G401.6 (cell line): ENCODE measurements around the gene SV2B.
A peak's percentile ranks its signal among the peaks of the same experiment; 100 is the strongest.

ENCODE experiments used
- FAIRE-seq: peaks from 2 replicates; lab custom pipeline; 2012; peaks lifted over from hg19 to GRCh38; lab: Jason Lieb, UNC

Gene SV2B

DNA sequence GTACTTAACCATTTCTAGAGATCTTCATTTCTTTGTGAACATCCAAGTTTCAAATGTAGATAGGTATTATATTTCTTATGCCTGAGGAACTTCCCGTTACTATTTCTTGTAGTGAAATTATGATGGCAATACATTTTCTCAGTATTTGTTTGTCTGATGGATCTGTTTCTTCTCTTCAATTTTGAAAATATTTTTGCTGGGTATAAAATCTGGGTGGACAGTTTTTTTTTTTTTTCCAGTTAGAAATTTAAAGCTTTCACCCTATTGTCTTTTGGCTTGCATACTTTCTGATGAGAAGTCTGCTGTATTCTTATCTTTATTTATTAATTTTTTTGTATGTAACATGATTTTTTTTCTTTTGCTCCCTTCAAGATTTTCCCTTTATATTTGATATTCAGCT, 175.8 kb downstream of the SV2B start:
- no peak for FAIRE-seq

DNA sequence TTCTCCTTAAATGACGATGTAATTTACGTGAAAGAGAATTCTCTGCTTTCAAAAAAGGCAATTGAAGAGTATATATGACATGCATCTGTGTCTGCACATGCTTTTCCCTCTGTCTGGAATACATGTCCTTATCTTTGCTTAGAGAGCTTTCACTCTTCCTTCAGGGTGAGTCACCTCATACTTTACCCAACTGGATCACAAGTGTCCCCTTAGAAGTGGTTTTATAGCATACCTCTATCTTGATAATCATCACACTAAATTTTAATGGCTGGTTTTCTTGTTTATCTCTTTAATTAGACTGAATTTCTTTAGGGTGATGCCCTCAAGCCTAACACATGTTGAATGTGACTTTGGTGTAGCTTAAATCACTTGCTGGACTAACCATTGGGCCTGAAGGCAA, 178.9 kb downstream of the SV2B start:
- no peak for FAIRE-seq

DNA sequence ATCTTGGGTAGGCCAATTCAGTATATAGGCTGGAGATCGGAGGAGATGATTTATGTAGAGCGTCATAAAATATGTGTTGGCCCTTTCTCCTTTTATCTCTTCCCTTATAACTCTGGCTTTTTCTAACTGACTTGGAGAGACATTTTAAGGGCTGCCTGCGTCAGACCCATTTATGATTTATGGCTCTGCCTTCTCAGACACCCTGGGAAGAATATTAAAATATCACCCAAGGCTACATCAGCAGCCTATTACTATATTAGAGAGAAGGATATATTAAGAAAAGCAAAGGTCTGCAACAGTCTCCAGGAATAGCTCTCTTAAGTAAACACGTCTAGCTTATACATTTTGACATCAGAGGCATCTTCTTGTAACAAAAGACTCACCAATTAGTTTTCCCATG, 179.4 kb downstream of the SV2B start:
- no peak for FAIRE-seq

DNA sequence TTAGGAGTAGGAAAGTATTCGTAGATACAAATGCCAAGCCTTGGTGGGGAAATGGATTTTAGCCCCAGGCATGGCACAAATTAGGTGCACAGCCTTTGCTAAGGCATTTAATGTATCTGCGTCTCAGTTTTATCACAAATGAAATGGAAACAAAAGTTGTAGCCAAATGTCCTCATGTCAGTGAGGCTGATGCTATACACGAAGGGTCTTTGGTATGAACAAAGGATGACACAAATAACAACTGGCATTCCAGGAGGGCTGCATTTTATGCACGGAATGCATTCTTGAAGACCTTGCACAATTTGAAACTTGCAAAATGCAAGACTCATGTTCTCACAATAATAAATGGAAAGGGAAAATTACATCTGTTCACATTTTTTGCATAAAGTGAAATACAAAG, 181.9 kb downstream of the SV2B start:
- no peak for FAIRE-seq

DNA sequence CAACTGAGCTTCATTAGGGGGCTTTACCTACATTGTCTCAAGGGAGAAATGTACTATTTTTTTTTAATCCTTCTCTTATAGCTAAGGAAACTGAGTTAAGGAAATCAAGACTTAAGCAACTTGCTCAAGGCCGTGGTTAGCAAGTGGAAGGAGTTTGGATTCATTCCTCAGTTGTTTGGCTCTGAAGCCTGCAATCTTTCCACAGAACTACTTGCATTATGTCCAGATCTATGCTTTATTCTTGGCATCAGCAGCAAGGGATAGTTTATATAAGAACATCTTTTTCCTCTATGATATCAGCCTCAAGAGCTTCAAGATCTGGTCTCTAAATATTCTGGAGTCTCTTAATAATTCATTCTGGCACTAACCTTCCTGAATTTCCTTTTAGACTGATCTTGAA, 182.4 kb downstream of the SV2B start:
- no peak for FAIRE-seq

DNA sequence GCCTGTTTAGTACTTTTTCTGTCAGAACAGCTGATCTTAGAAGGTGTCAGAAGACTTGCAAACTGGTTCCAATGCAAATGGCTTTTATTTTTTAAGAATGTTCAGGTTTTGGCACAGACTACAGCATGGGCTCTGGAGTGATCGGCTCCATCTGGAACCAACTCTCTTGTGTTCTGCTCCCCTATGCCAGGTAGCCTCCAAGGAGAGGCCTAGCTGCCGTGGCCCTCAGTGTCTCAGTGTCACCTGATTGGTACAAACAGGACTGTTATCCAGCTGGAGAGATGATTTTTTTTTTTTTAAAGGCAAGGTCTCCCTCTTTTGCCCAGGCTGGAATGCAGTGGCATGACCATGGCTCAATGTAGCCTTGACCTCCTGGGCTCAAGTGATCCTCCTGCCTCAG, 183.1 kb downstream of the SV2B start:
- FAIRE-seq: no peak

DNA sequence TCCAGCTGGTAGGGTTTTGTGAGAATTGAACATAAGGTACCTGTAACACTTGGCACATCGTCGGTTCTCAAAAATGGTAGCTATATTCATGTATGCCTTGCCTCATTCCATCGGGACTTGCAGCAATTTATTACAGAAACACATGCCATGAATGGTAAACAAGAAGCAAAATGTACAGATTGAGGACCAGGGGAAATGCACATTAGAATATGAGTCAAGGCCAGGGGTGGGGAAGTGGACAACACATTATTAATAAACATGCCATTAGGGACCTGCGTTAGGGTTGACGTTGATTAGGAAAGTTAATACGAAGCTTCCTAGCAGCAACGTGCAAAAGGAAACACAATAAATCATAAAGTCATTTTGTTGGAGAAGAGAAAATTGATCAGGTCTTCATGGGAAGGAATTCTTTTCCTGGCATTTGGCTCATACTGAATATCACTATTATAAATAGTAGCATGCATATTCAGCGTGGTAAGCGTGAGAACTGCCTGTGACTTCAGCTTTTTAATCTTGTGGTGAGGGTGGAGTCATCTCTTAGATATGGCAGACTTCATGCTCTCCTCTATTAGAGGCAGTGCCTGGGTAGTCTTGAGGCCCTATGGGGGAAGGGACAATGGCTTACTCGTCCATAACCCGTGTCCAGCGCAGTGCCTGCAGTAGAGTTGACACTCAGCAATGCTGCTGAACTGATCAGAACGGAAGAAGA, 184.9 kb downstream of the SV2B start:
- no peak for FAIRE-seq

DNA sequence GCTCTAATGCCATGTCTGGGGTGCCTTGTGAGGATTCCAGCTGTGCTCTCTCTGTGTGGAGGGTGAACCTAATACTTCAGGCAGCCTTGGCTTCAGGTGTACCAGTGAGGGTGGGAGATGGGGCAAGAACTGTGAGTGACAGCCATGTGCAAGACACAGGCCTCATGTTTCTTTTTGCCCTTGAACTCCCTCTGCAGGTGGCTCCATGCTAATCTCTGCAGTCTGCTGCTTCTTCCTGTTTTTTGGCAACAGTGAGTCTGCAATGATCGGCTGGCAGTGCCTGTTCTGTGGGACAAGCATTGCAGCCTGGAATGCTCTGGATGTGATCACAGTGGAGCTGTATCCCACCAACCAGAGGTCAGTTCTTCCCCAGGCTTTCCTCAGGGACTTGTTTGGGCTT, 189.3 kb downstream of the SV2B start:
- FAIRE-seq: no peak

DNA sequence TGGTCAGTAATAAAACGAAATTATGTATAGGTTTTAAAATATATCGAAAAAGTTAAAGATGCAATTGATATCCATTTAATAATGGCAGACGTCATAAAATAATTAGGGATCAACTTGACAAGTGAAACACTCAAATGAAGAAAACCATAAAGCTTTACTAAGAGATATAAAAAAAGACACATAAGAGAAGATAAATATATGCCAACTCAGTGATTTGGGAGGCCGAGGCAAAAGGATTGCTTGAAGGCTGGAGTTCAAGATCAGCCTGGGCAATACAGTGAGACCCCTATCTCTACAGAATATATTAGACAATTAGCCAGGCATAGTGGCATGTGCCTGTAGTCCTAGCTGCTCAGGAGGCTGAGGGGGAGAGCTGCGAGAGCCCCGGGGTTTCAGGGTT, 190.5 kb downstream of the SV2B start:
- no peak for FAIRE-seq

DNA sequence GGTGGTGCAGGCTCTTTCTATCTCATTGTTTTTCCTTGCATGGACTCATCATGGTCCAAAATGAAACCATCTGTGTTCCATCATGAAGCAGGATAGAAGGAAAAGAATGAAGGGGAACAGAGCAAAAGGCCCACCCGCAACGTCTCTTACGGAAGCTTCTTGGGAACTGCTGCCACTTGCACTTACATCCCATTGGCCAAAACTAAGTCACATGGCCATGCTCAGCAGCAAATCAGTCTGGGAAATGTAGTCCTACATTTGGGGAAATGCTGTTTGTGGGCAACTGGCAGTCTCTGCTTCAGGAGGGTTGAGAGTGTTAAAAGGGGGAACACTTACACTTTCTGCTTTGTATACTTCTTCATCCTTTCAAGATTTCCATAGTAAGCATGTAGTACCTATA, 191.6 kb downstream of the SV2B start:
- no peak for FAIRE-seq

DNA sequence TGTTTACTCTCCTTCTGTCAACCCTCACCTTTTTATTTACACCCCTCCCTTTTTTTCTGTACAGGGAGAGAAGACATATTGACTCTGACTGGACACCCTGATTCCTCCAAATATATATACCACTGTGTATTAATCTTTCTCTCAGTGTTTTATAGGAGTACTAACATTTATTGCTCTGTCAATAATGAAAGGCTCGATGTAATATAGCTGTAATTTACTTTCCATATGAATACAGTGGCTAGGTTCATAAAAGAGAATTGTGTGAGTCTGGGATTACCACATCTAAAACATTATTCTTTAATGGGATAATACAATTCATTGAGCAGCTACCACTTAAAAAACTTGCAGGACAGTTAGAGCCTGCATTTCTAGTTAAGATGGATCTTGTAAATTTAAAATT, 194.3 kb downstream of the SV2B start:
- FAIRE-seq: no peak

DNA sequence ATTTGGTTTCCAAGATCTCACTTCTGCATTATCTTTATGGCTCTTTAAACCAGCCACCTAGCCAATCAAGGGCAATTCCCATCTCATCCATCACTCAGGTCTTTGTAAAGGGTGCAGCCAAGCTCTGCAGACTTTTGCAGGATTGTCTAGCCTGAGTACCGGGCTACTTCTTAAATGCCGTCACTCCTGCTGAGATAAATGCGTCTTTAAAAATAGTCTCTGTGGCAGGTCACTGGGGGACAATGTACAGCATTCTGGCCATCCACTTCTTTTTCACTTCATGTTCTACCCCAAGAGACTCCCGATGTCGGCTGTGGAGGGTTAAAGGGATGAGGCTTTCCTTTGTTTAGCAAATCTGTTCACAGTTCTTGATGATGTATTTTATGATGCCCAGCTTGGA, 194.7 kb downstream of the SV2B start:
- no peak for FAIRE-seq

DNA sequence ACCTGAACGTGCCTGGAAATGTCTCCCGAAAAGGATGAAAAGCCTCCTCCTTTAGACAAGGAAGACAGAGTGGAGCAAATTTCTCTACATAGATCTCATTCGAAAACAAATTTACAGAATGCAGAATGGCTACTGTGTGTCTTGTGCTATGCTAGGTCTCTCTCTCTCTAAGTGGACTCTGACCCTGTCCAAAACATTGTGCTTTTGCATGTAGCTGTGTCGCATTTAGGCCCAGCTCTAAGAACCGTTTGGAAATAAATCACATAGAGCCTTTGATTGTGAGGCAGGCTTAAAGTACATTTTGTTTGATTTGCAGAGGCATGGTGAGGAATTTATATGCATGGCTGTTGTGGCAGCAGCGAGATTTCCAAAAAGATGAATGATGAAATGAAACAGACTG, 198.0 kb downstream of the SV2B start:
- no peak for FAIRE-seq

DNA sequence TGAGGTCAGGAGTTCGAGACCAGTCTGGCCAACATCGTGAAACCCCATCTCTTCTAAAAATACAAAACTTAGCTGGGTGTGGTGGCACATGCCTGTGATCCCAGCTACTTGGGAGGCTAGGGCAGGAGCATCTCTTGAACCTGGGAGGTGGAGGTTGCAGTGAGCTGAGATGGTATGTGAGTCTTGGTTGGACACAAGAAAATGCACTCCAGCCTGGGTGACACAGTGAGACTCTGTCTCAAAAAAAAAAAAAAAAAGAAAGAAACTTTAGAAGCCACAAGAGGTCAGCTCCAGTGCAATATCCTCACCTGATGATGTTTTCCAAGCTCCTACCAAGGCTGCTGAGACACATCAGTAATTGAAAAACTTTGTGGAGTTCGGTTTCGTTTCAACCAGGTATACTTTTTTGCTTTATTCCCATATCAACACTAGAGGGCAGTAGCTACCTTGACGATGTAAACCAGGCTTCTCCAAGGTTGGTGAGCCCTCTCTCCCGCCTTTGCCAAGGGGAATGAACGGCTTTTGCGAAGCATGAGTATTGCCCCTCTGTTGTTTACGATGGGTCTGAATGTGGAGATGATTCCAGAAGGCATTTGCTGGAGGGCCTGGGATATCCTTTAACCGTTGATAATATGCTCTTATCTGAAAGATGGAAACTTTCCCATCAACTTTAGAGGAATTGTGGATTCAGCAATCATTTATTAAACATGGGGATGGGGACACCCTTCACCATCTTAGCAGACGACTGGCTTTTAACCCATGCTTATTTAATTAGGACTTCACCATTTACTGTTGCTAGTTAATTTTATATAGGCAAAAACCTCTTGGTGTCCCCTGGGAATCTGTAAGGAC, 202.8 kb downstream of the SV2B start:
- FAIRE-seq: peak; percentile 69

DNA sequence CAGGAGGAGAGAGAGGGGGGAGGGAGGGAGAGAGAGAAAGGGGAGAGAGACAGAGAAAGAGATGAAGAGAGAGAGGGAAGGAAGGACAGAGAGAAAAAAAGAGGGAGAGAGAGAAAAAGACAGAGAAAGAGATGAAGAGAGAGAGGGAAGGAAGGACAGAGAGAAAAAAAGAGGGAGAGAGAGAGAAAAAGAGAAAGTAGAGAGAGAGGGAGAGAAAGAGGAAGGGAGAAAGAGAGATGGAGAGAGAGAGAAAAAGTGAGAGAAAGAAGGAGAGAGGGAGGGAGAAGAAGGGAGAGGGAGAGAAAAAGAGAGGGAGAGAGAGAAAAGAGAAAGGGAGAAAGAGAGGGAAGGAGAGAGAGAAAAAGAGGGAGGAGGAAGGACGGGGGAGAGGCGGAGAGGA, 204.2 kb downstream of the SV2B start:
- no peak for FAIRE-seq

DNA sequence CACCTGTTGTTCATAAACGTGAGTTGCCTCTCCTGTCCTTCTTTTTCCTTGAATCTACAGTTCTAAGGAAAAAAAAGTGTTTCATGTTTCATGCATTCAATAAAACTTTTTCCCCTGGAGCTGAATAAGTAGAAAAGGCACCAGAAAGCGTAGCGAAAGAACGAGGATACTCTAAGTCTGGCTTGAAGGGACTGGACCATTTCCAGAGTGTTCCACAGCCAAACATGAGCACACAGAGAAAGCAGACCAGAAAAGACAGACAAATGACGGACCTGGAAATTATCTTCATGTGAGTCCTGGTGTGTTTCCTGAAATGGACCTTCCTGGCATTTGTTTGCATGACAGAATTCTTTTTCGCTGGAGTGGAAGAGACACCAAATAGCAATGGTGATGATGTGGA, 204.7 kb downstream of the SV2B start:
- FAIRE-seq: no peak

DNA sequence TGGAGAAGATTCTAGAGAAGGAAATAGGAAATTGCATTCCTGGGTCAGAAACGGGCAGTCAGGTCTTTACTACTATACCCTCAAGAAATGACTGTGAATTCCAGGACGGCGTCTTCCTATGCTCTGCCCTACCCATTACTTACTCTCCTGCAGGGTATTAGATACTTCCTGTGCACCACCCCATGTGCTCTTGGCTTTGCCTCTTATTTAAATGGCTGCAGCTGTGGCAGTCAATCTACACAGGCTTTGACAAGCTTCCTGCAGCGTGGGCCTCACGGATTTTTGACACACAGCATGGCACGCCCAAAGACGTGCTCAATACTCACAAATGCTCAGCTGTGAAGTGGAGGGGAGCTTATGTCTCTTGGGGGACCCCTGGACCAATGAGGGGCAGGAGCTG, 206.1 kb downstream of the SV2B start:
- FAIRE-seq: no peak

DNA sequence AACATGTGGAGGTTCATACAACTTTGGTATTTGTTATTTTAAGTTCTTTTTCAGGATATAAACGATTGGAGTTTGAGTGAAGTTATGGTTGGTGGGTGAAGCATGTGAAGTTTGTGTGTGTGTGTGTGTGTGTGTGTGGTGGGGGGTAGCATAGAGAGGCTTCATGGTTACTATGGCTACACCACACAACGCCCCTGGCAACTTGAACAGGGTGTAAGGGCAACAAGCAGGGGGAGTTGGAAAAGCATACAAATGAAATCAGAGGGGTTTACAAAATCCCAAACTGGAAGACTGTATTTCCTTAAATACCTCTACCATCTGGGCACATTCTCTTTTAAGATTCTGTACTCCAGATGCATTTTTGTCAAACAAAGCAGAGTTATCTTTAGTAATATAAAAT, 207.5 kb downstream of the SV2B start:
- no peak for FAIRE-seq

DNA sequence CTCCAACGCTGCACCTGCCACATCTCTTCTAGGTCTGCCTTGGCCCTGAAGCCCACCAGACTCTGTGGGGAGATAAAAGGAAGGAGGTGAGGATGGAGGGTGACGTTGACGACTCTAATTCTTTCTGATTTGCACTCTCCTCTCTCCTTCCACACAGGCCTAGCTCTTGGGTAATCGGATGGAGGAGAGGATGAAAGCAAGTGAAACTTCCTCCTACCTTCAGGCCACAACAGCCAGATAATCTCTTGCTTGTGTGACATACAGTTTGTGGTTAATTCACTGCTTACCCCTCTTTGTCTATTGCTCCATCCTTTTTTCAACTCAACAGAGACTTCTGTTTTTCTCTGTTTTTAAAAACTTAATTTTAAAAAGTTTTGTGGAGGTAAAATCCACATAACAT, 208.1 kb downstream of the SV2B start:
- FAIRE-seq: no peak

DNA sequence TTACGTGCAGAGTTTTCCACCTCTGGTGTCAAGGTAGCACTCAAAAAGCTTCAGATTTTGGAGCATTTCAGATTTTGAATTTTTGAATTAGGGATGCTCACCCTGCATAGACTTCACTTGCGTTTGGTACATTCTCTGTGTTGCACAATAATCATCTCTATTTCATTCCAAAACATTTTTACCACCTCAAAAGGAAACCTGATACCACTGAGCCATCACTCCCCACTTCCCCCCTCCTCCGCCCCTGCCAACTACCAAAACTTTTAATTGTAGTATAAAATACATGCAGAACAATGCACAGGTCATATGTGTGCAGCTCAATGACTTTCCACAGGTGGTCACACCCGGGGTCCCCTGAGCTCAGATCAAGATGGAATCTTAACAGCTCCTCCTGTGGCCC, 208.8 kb downstream of the SV2B start:
- no peak for FAIRE-seq

DNA sequence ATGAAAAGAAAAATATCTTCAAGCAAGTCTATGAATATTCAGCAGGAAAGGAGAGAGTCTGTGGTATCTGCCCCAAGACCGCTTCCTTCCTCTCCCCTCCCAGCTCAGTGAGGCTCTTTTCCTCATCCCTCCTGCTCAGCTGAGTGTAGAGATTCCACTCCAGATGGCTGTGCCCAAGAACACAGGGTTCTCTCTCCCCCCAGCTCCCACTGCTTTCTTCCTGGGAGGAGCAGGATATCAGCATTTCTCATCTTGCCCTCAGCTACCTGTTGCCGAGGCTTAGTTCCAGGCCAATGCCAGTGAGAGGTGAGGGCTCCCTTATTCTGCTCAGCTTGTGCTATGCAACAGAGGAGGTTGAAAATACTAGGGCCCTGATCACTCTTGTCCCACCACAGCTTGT, 211.9 kb downstream of the SV2B start:
- no peak for FAIRE-seq

DNA sequence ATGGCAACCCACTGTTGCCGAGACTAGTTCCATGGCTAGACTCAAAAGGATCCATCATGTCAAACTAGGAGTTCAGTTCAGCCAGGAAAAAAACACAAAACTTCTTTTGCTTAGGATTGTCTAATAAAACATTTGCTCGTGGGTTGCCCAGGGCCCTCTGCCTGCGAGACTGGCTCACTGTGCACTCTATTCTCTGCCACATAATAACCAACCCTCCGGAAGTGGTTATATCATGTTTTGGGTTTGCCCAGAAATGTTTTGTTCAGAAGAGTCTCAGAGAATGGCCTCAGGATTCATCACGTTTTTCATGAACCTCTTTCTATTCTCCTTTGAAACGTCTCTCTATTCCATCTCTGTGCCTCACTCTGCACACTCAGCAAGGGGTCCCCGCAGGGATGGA, 216.1 kb downstream of the SV2B start:
- no peak for FAIRE-seq

DNA sequence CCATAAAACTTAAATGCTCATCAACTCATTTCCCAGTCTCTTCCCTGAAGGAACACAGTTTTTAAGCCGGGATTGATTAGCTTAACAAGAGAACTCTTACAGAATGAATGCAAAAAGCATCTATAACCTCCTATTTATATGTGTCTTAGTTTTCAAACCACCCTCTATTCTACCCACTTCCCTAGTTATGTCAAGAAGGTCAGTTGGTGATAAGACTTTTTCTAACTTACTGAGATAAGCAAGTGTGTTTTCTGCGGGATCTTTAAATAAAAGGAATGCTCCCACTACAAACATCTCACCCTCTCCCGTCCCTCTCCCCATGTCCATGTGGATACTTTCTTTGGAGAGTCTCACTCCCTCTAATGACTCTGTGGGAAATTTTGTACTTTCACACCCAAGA, 218.5 kb downstream of the SV2B start:
- no peak for FAIRE-seq

DNA sequence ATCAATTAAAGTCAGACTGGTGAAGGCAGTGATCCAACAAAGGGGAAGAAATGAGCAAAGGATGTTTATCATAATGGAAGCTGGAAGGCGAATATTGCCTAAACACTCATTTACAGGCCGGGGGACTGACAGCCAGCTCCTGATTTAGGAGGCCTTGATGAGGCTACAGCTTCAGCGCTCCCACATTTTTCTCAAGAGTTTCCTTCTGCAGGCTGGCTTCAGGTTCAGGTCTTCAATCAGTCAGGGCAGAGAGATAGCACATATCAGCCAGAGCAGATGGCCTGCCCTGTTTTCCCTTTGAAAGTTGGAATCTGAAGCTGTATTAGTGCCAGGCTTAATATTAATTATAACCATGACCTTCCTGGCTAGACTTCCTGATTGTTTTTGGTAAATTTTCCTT, 218.9 kb downstream of the SV2B start:
- FAIRE-seq: no peak
